GDM1 (cell line): ENCODE results near the gene MRNIP.
"Not testable (repeated sequence)": the region's sequence is repeated elsewhere in the genome, so short reads cannot be mapped to it uniquely, and the experiment has no call there.

Experiments
- DNase-seq: peaks from one replicate; lab custom pipeline; 2025; lab: John Stamatoyannopoulos, UW

The MRNIP gene

DNA sequence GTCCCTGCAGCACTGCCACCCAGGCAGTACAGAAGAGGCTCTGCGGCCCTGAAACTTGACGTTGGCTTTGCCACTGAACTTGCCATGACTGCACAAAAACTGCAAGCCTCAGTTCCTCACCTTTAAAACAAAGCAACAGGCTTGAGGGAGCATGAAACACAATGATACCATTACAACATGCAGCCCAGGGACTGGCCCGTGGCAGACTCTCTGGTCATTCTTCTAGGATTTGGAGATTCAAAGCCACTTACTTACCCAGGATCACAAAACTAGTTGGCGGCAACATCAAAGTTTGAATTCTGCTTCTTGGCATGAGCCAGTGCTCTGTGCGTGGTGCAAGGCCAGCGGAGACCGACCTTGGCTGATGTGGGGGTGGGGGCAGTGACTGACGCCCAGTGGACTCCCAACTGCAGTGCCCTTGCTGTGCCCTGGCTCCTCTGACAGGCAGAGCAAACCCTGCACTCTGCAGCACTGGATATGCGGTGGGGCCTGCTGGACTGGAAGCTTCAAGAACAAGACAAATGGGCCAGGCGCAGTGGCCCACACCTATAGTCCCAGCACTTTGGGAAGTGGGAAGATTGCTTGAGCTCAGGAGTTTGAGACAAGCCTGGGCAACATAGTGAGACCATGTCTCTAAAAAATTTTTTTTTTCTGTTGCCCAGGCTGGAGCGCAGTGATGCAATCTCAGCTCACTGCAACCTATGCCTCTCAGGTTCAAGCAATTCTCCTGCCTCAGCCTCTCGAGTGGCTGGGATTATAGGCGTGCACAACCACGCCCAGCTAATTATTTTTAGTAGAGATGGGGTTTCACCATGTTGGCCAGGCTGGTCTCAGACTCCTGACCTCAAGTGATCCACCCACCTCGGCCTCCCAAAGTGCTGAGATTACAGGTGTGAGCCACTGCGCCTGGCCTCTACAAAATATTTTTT, 19.0 kb downstream of the MRNIP start:
- DNase-seq, result no peak

DNA sequence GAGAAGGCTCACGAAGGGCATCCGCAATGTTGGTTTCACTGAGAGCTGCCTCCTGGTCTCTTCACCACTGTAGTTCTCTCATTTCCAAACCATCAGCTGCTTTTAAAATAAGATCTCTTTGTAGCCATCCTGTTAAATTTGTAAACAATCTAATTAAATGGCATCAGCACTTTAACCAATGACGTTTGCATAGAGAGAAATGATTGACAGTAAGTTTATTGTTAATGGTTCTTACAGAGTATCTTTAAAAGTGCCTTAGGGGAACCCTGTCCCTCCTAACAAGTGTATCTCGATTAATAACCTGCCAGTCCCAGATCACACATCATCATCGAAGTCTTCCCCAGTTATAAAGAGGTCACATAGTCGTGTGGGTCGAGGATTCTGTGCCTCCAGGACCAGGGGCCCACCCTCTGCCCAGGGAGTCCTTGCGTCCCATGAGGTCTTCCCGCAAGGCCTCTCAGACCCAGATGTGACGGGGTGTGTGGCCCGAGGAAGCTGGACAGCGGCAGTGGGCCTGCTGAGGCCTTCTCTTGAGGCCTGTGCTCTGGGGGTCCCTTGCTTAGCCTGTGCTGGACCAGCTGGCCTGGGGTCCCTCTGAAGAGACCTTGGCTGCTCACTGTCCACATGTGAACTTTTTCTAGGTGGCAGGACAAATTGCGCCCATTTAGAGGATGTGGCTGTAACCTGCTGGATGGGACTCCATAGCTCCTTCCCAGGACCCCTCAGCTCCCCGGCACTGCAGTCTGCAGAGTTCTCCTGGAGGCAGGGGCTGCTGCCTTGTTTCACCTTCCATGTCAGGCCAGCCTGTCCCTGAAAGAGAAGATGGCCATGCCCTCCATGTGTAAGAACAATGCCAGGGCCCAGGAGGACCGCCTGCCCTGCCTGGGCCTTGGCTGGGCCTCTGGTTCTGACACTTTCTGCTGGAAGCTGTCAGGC, 21.3 kb downstream of the MRNIP start:
- DNase-seq, result no peak

- no peak for DNase-seq
Observed at GRCh38 chr5:179836225-179837019, 22.2 kb downstream of the MRNIP start.

DNA sequence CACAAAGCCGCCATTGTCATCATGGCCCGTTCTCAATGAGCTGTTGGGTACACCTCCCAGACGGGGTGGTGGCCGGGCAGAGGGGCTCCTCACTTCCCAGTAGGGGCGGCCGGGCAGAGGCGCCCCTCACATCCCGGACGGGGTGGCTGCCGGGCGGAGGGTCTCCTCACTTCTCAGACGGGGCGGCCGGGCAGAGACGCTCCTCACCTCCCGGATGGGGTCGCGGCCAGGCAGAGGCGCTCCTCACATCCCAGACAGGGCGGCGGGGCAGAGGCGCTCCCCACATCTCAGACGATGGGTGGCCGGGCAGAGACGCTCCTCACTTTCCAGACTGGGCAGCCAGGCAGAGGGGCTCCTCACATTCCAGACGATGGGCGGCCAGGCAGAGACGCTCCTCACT, 23.7 kb downstream of the MRNIP start:
- DNase-seq, result not testable (repeated sequence)

GRCh38 chr5:179834120-179834519, 24.5 kb downstream of the MRNIP start:
- no peak for DNase-seq

GRCh38 chr5:179833709-179834070, 24.9 kb downstream of the MRNIP start:
- no peak for DNase-seq

GRCh38 chr5:179833056-179833708, 25.4 kb downstream of the MRNIP start:
- DNase-seq, result no peak

GRCh38 chr5:179832039-179832745, 26.4 kb downstream of the MRNIP start:
- no peak for DNase-seq

DNA sequence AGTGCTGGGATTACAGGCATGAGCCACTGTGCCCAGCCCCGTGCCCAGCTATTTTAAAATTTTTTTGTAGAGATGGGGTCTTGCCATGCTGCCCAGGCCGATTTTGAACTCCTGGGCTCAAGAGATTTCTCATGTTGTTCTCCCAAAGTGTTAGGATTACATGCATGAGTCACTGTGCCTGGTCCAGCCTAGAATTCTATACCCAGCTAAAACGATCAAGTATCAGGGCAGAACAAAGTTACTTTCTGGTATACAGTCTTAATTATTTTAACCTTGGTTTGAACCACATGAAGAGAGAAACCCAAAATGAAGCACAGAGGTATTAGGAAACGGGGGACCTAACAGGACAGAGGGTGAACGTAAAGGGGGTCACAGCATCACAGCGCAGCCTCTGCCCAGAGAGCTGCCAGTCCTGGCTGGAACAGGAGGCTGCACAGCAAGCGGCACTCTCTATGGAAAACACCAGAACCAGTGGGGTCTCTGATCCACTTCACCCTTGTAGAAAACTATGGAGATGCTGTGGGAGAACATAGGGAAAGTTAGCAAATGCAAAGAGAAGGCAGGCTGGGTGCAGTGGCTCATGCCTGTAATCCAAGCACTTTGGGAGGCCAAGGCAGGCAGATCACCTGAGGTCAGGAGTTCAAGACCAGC, 27.7 kb downstream of the MRNIP start:
- no peak for DNase-seq

DNA sequence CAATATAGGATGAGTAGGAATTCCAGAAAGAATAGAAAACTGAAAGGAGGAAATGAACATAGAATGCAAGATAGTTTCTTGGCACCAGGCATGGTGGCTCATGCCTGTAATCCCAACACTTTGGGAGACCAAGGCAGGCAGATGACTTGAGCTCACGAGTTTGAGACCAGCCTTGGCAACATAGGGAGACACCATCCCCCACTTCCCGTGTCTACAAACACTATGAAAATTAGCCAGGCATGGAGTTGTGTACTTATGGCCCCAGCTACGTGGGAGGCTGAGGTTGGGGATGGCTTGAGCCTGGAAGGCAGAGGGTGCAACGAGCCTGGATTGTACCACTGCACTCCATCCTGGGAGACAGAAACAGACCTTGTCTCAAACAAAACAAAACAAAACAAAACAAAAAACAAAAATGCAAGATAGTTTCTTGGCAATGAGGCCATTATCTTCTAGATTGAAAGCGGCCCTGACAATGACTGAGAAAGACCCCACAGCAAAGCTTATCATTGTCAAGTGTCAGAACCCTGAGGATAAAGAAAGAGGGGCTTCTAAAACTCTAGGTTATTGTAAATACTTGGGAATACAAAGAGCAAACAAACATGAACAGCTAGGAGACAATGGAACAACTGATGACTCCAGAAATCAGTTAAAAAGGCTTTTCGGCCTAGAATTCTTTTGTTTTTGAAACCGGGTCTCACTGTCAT, 28.7 kb downstream of the MRNIP start:
- DNase-seq, result no peak

GRCh38 chr5:179828756-179829421, 29.7 kb downstream of the MRNIP start:
- no peak for DNase-seq

DNA sequence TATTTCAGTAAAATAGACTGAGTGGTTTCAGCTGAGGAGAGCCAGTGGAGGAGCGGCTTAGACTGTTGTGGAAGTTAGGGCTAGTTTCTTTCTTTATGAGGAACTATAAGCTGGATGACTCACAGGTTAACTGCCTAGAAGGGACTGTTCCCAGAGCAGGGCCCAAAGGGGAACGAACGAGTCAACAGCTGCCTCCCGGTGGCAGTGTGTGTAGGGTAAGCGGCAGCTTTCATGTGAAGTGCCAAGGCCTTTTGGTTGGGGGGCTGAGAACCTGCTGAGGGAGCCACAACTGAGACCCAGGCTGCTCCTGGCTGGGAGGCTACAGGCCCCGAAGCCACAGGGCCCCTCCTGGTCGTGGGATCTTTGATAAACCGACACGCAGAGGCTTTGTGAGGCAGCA, 30.9 kb downstream of the MRNIP start:
- peak; percentile 76 for DNase-seq

- no peak for DNase-seq
Observed at GRCh38 chr5:179825655-179826182, 32.9 kb downstream of the MRNIP start.

DNA sequence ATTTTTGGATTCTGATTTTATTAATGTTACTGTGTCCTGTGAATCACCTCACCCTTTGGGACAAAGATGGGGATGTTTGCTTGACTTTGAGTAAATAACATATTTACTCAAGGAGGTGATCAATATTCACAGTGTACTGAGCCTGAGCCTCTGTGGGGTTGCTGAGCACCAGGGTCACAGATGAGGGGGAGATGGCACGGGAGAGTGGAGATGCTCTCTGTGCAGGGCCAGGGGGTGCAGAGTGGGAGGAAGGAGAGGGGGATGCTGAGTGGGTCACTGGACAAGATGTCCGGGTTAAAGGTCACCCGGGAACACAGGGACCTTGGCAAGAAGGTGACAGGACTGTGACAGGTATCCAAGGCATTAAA, 33.9 kb downstream of the MRNIP start:
- DNase-seq, result no peak

- DNase-seq, result no peak
Observed at GRCh38 chr5:179823937-179824744, 34.5 kb downstream of the MRNIP start.

DNA sequence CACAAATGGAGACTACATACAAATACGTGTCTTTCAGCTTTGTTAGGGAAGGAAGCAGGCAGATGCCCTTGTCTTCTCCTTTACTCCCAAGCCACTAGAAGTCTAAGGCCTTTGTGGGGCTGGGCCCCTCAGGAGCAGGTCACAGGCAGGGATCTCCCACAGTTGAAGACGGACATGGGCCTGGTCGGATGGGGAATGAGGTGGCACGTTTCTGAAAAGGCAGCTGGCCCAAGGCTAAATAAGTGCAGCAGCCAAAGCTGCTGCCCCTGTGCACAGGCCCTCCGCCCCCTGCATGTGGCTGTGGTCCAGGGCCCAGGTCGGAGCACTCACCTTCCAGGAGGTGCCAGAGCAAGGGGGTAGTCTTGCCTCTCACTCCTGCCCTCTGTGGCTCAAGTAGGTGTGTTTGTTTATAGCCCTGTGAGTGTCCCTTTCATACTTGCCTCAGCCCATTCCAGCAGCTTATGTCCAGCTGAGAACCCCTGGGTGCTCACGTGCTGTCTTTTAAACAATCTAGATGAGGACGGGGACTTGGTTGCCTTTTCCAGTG, 36.1 kb downstream of the MRNIP start:
- DNase-seq, result no peak

- no peak for DNase-seq
Observed at GRCh38 chr5:179822059-179822432, 36.6 kb downstream of the MRNIP start.
